ENCODE measurements around the gene PDGFD.

PDGFD gene

DNA sequence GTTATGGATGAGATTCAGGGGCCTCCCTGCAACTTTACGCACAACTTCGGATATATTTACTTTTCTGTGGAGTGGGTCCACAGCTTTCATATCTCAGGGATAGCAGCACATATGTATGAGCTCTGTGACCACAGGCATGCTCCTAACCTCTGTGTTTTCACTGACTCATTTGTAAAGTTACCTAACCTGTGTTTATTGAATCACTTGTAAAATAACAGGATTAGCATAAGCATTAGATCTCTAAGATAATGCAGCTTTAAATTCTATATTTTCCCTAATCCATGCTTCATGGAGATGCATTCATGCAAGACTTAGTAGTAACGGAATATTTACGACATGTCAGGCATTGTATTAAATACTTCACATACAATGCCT is 175.4 kb downstream of the PDGFD start:
- TF ChIP-seq, protein P1, sequence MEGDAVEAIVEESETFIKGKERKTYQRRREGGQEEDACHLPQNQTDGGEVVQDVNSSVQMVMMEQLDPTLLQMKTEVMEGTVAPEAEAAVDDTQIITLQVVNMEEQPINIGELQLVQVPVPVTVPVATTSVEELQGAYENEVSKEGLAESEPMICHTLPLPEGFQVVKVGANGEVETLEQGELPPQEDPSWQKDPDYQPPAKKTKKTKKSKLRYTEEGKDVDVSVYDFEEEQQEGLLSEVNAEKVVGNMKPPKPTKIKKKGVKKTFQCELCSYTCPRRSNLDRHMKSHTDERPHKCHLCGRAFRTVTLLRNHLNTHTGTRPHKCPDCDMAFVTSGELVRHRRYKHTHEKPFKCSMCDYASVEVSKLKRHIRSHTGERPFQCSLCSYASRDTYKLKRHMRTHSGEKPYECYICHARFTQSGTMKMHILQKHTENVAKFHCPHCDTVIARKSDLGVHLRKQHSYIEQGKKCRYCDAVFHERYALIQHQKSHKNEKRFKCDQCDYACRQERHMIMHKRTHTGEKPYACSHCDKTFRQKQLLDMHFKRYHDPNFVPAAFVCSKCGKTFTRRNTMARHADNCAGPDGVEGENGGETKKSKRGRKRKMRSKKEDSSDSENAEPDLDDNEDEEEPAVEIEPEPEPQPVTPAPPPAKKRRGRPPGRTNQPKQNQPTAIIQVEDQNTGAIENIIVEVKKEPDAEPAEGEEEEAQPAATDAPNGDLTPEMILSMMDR (IDR thresholded peaks at IDR 0.05; ENCODE audit: borderline replicate concordance, extremely low read depth, low read length, poor library complexity, severe bottlenecking), result no peak
- TF ChIP-seq EZH2 (IDR thresholded peaks at IDR 0.05; ENCODE audit: borderline replicate concordance, low read depth, low read length, severe bottlenecking), result no peak
- DNase-seq, result no peak
- no peak overlapping the region for H3K4me2 ChIP-seq (ENCODE audit: insufficient read depth, low read length)

GRCh38 chr11:103987629-103988594 is 176.0 kb downstream of the PDGFD start:
- no peak overlapping the region for H3K27ac ChIP-seq (ENCODE audit: low read length)
- no peak for ATAC-seq (ENCODE audit: insufficient read depth, low read depth)
- H4K20me1 ChIP-seq (ENCODE audit: insufficient read depth, low read length), result no peaks in the 10 kb centered on the region
- DNase-seq, result no peak
- no peak overlapping the region for H3K4me2 ChIP-seq (ENCODE audit: insufficient read depth, low read length)
- no peaks in the 10 kb centered on the region for H3K36me3 ChIP-seq (ENCODE audit: insufficient read depth, low read length)
- H3K9ac ChIP-seq (ENCODE audit: low read depth, low read length), result no peak overlapping the region
- H3K4me3 ChIP-seq (ENCODE audit: low read depth in 1 of 2, low read length in 2 of 2), result no peak overlapping the region
- no peaks in the 10 kb centered on the region for H3K27me3 ChIP-seq (ENCODE audit: insufficient read depth, low read length, poor library complexity)
- H3K79me2 ChIP-seq (ENCODE audit: insufficient read depth, low read length), result no peaks in the 10 kb centered on the region
- H3K9me3 ChIP-seq (ENCODE audit: insufficient read depth, low read length, severe bottlenecking), result no peaks in the 10 kb centered on the region
- TF ChIP-seq EZH2 (IDR thresholded peaks at IDR 0.05; ENCODE audit: borderline replicate concordance, low read depth, low read length, severe bottlenecking), result no peak
- TF ChIP-seq, protein P1 (IDR thresholded peaks at IDR 0.05; ENCODE audit: borderline replicate concordance, extremely low read depth, low read length, poor library complexity, severe bottlenecking), result no peak
- no peaks in the 10 kb centered on the region for H3K4me1 ChIP-seq (ENCODE audit: insufficient read depth, low read length)
- no peak overlapping the region for H2AFZ ChIP-seq (ENCODE audit: low read depth, low read length)

More for the DNA sequence above, 175.4 kb downstream of the PDGFD start:
- Histone ChIP-seq H3K4me1 (ENCODE audit: insufficient read depth, low read length) (no peaks in the 10 kb centered on the region), H3K79me2 (ENCODE audit: insufficient read depth, low read length) (no peaks in the 10 kb centered on the region), H3K9me3 (ENCODE audit: insufficient read depth, low read length, severe bottlenecking) (no peaks in the 10 kb centered on the region), H3K9ac (ENCODE audit: low read depth, low read length) (no peak overlapping the region), H3K27ac (ENCODE audit: low read length) (no peak overlapping the region), H3K4me3 (ENCODE audit: low read depth in 1 of 2, low read length in 2 of 2) (no peak overlapping the region), H2AFZ (ENCODE audit: low read depth, low read length) (no peak overlapping the region), H4K20me1 (ENCODE audit: insufficient read depth, low read length) (no peaks in the 10 kb centered on the region), H3K36me3 (ENCODE audit: insufficient read depth, low read length) (no peaks in the 10 kb centered on the region), H3K27me3 (ENCODE audit: insufficient read depth, low read length, poor library complexity) (no peaks in the 10 kb centered on the region)
- no peak for ATAC-seq (ENCODE audit: insufficient read depth, low read depth)

GRCh38 chr11:103985041-103985440 is 178.9 kb downstream of the PDGFD start:
- Histone ChIP-seq H3K4me1 (ENCODE audit: insufficient read depth, low read length) (no peaks in the 10 kb centered on the region), H3K36me3 (ENCODE audit: insufficient read depth, low read length) (no peaks in the 10 kb centered on the region), H3K4me2 (ENCODE audit: insufficient read depth, low read length) (no peak overlapping the region), H3K79me2 (ENCODE audit: insufficient read depth, low read length) (no peaks in the 10 kb centered on the region), H3K27ac (ENCODE audit: low read length) (no peak overlapping the region), H3K9ac (ENCODE audit: low read depth, low read length) (no peak overlapping the region), H3K4me3 (ENCODE audit: low read depth in 1 of 2, low read length in 2 of 2) (no peak overlapping the region), H3K27me3 (ENCODE audit: insufficient read depth, low read length, poor library complexity) (no peaks in the 10 kb centered on the region), H3K9me3 (ENCODE audit: insufficient read depth, low read length, severe bottlenecking) (no peaks in the 10 kb centered on the region), H4K20me1 (ENCODE audit: insufficient read depth, low read length) (no peaks in the 10 kb centered on the region), H2AFZ (ENCODE audit: low read depth, low read length) (no peak overlapping the region)
- ATAC-seq (ENCODE audit: insufficient read depth, low read depth) (no peak), DNase-seq (no peak)
- TF ChIP-seq EZH2 (IDR thresholded peaks at IDR 0.05; ENCODE audit: borderline replicate concordance, low read depth, low read length, severe bottlenecking), result no peak
- TF ChIP-seq, protein P1 (IDR thresholded peaks at IDR 0.05; ENCODE audit: borderline replicate concordance, extremely low read depth, low read length, poor library complexity, severe bottlenecking), result no peak
